Trophoblast cell (in vitro differentiated cells and primary cell): ENCODE measurements around the gene CBL.

Experiments
- DNase-seq, 2 donors: peaks; one replicate each; pipeline ENCODE4 v3.0.0-alpha.2; 2016
- H2AFZ ChIP-seq: 2 replicates; pipeline ENCODE4 v1.6.1; 2013; ENCODE audit warnings: low read length, moderate library complexity, mild to moderate bottlenecking; ENCODE audit not compliant: insufficient read depth, poor library complexity
- H2AK5ac ChIP-seq: 2 replicates; pipeline ENCODE4 v1.6.1; 2013; ENCODE audit warnings: mild to moderate bottlenecking, low read length
- H2BK120ac ChIP-seq: 2 replicates; pipeline ENCODE4 v1.6.1; 2013; ENCODE audit warnings: low read length, mild to moderate bottlenecking, moderate library complexity; ENCODE audit not compliant: insufficient read depth, poor library complexity
- H2BK12ac ChIP-seq: 2 replicates; pipeline ENCODE4 v1.6.1; 2013; ENCODE audit warnings: mild to moderate bottlenecking, low read length, moderate library complexity
- H2BK5ac ChIP-seq: 2 replicates; pipeline ENCODE4 v1.6.1; 2013; ENCODE audit warnings: low read length, low read depth, moderate library complexity, mild to moderate bottlenecking; ENCODE audit not compliant: poor library complexity
- H3K14ac ChIP-seq: 2 replicates; pipeline ENCODE4 v1.6.1; 2013; ENCODE audit warnings: mild to moderate bottlenecking, low read length
- H3K18ac ChIP-seq: 2 replicates; pipeline ENCODE4 v1.6.1; 2013; ENCODE audit warnings: mild to moderate bottlenecking, low read length
- H3K23ac ChIP-seq: 2 replicates; pipeline ENCODE4 v1.6.1; 2013; ENCODE audit warnings: low read length
- H3K27ac ChIP-seq: 2 replicates; pipeline ENCODE4 v1.5.1; 2013; ENCODE audit warnings: low read depth, mild to moderate bottlenecking, inconsistent platforms, low read length, moderate library complexity
- H3K27me3 ChIP-seq: 2 replicates; pipeline ENCODE4 v1.6.1; 2013; ENCODE audit warnings: inconsistent platforms, mild to moderate bottlenecking, low read length, moderate library complexity; ENCODE audit not compliant: insufficient read depth
- H3K36me3 ChIP-seq, 2 experiments: 1 replicate in 1 of 2; 2 replicates in 1 of 2; pipeline ENCODE4 v1.6.1; 2013; ENCODE audit warnings: low read length in 2 of 2, mild to moderate bottlenecking in 2 of 2, moderate library complexity in 1 of 2; ENCODE audit not compliant: insufficient read depth in 2 of 2, control insufficient read depth in 1 of 2
- H3K4ac ChIP-seq: 2 replicates; pipeline ENCODE4 v1.6.1; 2013; ENCODE audit warnings: low read depth, mild to moderate bottlenecking, low read length, moderate library complexity
- H3K4me1 ChIP-seq, 2 experiments: 1 replicate in 1 of 2; 2 replicates in 1 of 2; pipeline ENCODE4 v1.6.1; 2013; ENCODE audit warnings: low read length in 2 of 2, mild to moderate bottlenecking in 2 of 2, moderate library complexity in 1 of 2; ENCODE audit not compliant: insufficient read depth in 2 of 2, control insufficient read depth in 1 of 2
- H3K4me2 ChIP-seq: 2 replicates; pipeline ENCODE4 v1.6.1; 2013; ENCODE audit warnings: inconsistent platforms, mild to moderate bottlenecking, low read length, moderate library complexity
- H3K4me3 ChIP-seq: 2 replicates; pipeline ENCODE4 v1.5.1; 2013; ENCODE audit warnings: mild to moderate bottlenecking, low read depth, low read length, inconsistent platforms
- H3K79me1 ChIP-seq: one replicate; pipeline ENCODE4 v1.6.1; 2013; ENCODE audit warnings: low read length
- H3K79me2 ChIP-seq: 2 replicates; pipeline ENCODE4 v1.6.1; 2013; ENCODE audit warnings: low read length, mild to moderate bottlenecking; ENCODE audit not compliant: control insufficient read depth, insufficient read depth, poor library complexity
- H3K9ac ChIP-seq: 2 replicates; pipeline ENCODE4 v1.6.1; 2013; ENCODE audit warnings: mild to moderate bottlenecking, low read length
- H3K9me3 ChIP-seq: 2 replicates; pipeline ENCODE4 v1.6.1; 2013; ENCODE audit warnings: low read depth, mild to moderate bottlenecking, control low read depth, inconsistent platforms, low read length; ENCODE audit not compliant: insufficient read depth
- H4K12ac ChIP-seq: 2 replicates; pipeline ENCODE4 v1.6.1; 2013; ENCODE audit warnings: low read depth, mild to moderate bottlenecking, low read length, moderate library complexity
- H4K8ac ChIP-seq: 2 replicates; pipeline ENCODE4 v1.6.1; 2013; ENCODE audit warnings: low read depth, mild to moderate bottlenecking, low read length, moderate library complexity
- H4K91ac ChIP-seq: one replicate; pipeline ENCODE4 v1.6.1; 2013; ENCODE audit warnings: low read depth, mild to moderate bottlenecking, low read length, moderate library complexity
- WGBS: extraction: QIAGEN DNeasy Blood & Tissue Kit; methylation state at CpG from one replicate; pipeline ENCODE4 v1.1.7; 2013; ENCODE audit warnings: missing lambda C conversion rate; ENCODE audit not compliant: insufficient read length, insufficient coverage; ENCODE audit errors: extremely low coverage; 5-methylcytosine and 5-hydroxymethylcytosine counted together

CBL gene

DNA sequence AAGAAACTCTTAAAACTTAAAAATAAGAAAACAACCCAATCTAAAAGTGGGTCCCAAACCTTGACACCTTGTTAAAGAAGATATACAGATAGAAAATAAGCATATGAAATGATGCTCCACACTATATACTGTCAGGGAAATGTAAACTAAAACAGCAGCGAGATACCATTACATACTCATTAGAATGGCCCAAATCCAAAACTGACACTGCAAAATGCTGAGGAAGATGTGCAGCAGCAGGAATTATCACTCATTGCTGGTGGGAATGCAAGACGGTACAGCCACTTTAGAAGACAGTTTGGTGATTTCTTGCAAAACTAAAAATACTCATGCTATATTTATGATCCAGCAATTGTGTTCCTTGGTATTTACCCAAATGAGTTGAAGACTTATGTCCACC lies 123.2 kb downstream of the CBL start:
- Histone ChIP-seq H3K79me2 (no peaks in the 10 kb centered on the region), H4K91ac (no peak overlapping the region), H3K14ac (no peak overlapping the region), H2AFZ (no peak overlapping the region), H3K4me2 (no peak overlapping the region), H2AK5ac (no peak overlapping the region), H2BK120ac (no peak overlapping the region), H3K9ac (no peak overlapping the region), H2BK5ac (no peak overlapping the region), H3K79me1 (peaks cover 3% of the 10 kb centered on the region), H3K27ac (no peak overlapping the region), H3K27me3 (no peaks in the 10 kb centered on the region), H3K23ac (no peak overlapping the region), H3K4ac (no peak overlapping the region), H2BK12ac (no peak overlapping the region), H3K4me3 (no peak overlapping the region), H3K4me1 (no peaks in the 10 kb centered on the region), H4K12ac (no peak overlapping the region), H4K8ac (no peak overlapping the region), H3K9me3 (no peaks in the 10 kb centered on the region), H3K18ac (no peak overlapping the region), H3K36me3 (no peaks in the 10 kb centered on the region)
- DNase-seq: no peak
- WGBS: no CpG with 5 or more reads among the region's 2 CpGs

DNA sequence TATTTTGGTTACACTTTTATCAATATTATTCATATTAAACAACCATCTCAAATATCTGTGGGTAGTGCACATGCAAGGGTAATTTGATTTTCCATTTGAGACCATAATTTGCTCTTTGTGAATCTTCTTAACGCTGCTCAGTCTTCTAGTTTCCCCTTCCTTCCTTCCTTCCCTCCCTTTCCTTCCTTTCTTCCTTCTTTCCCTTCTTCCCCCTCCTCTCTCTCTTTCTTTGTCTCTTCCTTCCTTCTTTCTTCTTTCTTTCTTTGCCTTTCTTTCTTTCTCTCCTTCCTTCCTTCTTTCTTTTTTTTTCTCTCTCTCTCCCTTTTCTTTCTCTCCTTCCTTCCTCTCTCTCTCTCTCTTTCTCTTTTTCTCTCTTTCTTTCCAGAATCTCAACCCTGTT lies 124.1 kb downstream of the CBL start:
- no peaks in the 10 kb centered on the region for H3K9me3 ChIP-seq

DNA sequence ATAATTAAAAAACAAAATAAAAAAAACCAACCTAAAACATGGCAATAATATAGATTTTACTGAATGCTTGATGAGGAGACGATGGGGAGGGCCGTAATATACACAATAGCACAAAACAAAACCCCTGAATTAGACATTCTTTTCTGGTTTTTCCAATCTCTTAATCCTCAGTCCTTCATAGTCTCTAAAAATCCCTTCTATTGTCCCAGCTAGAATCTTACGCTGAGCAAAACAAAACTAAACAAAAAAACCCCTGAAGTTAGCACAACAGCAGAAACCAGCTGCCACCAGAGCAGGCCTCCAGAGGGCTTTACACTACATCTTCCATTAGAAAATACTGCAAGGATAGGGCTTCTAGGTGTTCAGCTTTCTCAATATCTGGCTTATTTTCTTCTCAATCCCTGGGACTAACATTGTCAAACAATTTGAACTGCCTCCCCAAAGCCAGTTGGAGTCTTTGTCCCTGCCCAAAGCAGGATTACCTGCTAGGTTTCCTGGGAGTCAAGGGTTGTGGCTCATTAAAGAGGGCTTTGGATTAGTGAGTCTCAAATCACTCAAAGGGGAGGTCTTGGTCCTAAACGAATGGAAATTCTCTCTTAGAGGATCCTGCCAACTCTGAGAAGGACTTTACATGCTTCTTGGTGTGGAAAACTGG lies 126.1 kb downstream of the CBL start:
- peaks cover 6% of the 10 kb centered on the region for H3K79me2 ChIP-seq
- H3K4me3 ChIP-seq: no peak overlapping the region
- H4K12ac ChIP-seq: no peak overlapping the region
- H2AFZ ChIP-seq: no peak overlapping the region
- DNase-seq: no peak
- no peak overlapping the region for H3K4ac ChIP-seq
- no peak overlapping the region for H2BK5ac ChIP-seq
- H3K9me3 ChIP-seq: no peaks in the 10 kb centered on the region
- no peak overlapping the region for H2BK12ac ChIP-seq
- peaks cover 11 to 12% of the 10 kb centered on the region in 2 experiments for H3K36me3 ChIP-seq
- peaks cover 6% of the 10 kb centered on the region for H3K79me1 ChIP-seq
- peaks cover 12 to 15% of the 10 kb centered on the region in 2 experiments for H3K4me1 ChIP-seq
- H3K23ac ChIP-seq: no peak overlapping the region
- no peak overlapping the region for H2BK120ac ChIP-seq
- no peak overlapping the region for H3K18ac ChIP-seq
- no peak overlapping the region for H2AK5ac ChIP-seq
- H3K9ac ChIP-seq: no peak overlapping the region
- H4K91ac ChIP-seq: no peak overlapping the region
- WGBS: no CpG with 5 or more reads among the region's 4 CpGs
- H3K4me2 ChIP-seq: no peak overlapping the region
- no peak overlapping the region for H3K14ac ChIP-seq
- no peak overlapping the region for H4K8ac ChIP-seq
- H3K27me3 ChIP-seq: no peaks in the 10 kb centered on the region
- H3K27ac ChIP-seq: no peak overlapping the region

More for the DNA sequence above, 124.1 kb downstream of the CBL start:
- no peak overlapping the region for H3K23ac ChIP-seq
- no peak overlapping the region for H3K14ac ChIP-seq
- H3K4me1 ChIP-seq: peaks cover 4 to 5% of the 10 kb centered on the region in 2 experiments
- peaks cover 6% of the 10 kb centered on the region for H3K79me2 ChIP-seq
- no peak overlapping the region for H3K4me3 ChIP-seq
- H3K36me3 ChIP-seq: no peaks in the 10 kb centered on the region
- H4K91ac ChIP-seq: no peak overlapping the region
- H3K79me1 ChIP-seq: peaks cover 6% of the 10 kb centered on the region
- no peak overlapping the region for H2AFZ ChIP-seq
- no peak overlapping the region for H3K18ac ChIP-seq
- no peak overlapping the region for H3K4me2 ChIP-seq
- H2AK5ac ChIP-seq: no peak overlapping the region
- no CpG with 5 or more reads among the region's 1 CpG for WGBS
- H4K12ac ChIP-seq: no peak overlapping the region
- no peaks in the 10 kb centered on the region for H3K27me3 ChIP-seq
- no peak overlapping the region for H3K4ac ChIP-seq
- no peak overlapping the region for H3K27ac ChIP-seq
- H2BK120ac ChIP-seq: no peak overlapping the region
- no peak overlapping the region for H2BK12ac ChIP-seq
- H4K8ac ChIP-seq: no peak overlapping the region
- no peak overlapping the region for H2BK5ac ChIP-seq
- DNase-seq: no peak
- H3K9ac ChIP-seq: no peak overlapping the region

DNA sequence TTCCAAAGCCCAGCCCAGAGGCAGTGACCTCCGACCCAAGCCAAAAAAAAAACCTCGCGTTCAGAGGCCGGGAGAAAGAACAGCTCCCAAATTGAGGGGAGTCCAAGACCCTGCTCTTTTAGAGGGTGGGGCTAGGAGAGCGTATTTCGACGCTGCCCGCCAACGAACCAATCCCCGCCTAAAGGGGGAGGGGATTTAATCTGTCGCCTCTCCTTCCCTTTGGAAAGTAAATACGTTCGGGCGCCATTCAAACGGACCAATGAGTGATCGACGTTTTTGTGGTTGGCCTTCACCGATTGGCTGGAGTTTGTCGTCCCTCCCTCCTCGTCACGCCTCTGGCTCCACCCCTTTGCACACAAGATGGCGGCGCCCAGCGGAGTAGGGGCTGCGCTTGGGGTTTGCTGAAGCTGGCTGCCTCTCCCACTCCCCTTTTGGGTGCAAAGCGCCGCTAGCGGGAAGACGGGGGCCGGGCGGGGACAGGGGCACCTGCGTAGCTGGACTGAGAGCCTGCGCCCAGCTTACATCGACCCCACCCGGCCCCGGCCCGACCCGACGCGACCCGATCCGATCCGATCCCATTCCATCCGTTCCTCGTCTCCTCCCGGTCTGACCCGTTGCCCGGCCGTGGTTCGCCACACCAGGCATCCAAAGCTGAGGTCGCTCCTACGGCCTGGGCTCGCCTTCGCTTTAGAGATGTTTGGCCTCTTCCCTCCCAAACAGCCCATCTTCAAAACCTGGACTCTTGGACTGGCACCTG lies 128.2 kb downstream of the CBL start, which contains the start of gene RNF26:
Gene RNF26, plus strand, starts transcription at position 354 of the 757 bp plus-strand sequence. CDS start 596 bp downstream, outside the sequence.
- H2AFZ ChIP-seq: peak within 1 kb of the TSS; percentile 58

More for the DNA sequence above, 128.2 kb downstream of the CBL start, which contains the start of gene RNF26:
- peaks cover 11 to 12% of the 10 kb centered on the region in 2 experiments for H3K36me3 ChIP-seq
- H4K8ac ChIP-seq: peak within 1 kb of the TSS; percentile 87
- H3K4ac ChIP-seq: peak within 1 kb of the TSS; percentile 59
- H3K4me3 ChIP-seq: peak within 1 kb of the TSS; percentile 89
- H3K14ac ChIP-seq: peak within 1 kb of the TSS; percentile 68
- no peaks in the 10 kb centered on the region for H3K9me3 ChIP-seq
- H3K27me3 ChIP-seq: peaks cover 4% of the 10 kb centered on the region
- peak within 1 kb of the TSS; percentile 89 for H3K9ac ChIP-seq
- H2BK5ac ChIP-seq: peak within 1 kb of the TSS; percentile 38
- DNase-seq: peak; percentile 96 to 99
- peak within 1 kb of the TSS; percentile 64 for H4K12ac ChIP-seq
- H2AK5ac ChIP-seq: peak within 1 kb of the TSS; percentile 47
- H3K4me2 ChIP-seq: peak within 1 kb of the TSS; percentile 81
- peaks cover 7% of the 10 kb centered on the region for H3K79me2 ChIP-seq
- no CpG with 5 or more reads among the region's 54 CpGs for WGBS
- H2BK12ac ChIP-seq: no peak within 1 kb of the TSS
- H3K18ac ChIP-seq: peak within 1 kb of the TSS; percentile 89
- peaks cover 21 to 31% of the 10 kb centered on the region in 2 experiments for H3K4me1 ChIP-seq
- H3K23ac ChIP-seq: no peak within 1 kb of the TSS
- H3K79me1 ChIP-seq: peaks cover 10% of the 10 kb centered on the region
- H3K27ac ChIP-seq: no peak within 1 kb of the TSS
- H4K91ac ChIP-seq: peak within 1 kb of the TSS; percentile 71
- H2BK120ac ChIP-seq: peak within 1 kb of the TSS; percentile 23
